ENCODE data around the gene SRP9.

DNA sequence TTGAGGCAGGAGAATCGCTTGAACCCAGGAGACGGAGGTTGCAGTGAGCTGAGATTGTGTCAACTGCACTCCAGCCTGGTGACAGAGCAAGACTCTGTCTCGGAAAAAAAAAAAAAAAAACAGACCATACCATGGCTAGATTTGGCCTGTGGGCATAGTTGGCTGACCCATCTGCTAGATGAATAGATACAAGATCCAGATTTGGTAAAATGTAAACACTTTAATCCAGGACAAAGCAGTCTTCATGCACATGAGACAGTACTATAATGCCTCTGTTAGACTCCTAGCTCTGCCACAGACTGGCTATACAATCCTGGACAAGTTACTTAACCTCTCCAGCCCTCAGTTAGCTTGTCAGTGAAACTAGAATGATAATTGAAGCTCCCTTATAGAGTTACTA, 27.9 kb upstream of the SRP9 start:
- TF ChIP-seq, protein P1, sequence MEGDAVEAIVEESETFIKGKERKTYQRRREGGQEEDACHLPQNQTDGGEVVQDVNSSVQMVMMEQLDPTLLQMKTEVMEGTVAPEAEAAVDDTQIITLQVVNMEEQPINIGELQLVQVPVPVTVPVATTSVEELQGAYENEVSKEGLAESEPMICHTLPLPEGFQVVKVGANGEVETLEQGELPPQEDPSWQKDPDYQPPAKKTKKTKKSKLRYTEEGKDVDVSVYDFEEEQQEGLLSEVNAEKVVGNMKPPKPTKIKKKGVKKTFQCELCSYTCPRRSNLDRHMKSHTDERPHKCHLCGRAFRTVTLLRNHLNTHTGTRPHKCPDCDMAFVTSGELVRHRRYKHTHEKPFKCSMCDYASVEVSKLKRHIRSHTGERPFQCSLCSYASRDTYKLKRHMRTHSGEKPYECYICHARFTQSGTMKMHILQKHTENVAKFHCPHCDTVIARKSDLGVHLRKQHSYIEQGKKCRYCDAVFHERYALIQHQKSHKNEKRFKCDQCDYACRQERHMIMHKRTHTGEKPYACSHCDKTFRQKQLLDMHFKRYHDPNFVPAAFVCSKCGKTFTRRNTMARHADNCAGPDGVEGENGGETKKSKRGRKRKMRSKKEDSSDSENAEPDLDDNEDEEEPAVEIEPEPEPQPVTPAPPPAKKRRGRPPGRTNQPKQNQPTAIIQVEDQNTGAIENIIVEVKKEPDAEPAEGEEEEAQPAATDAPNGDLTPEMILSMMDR (IDR thresholded peaks at IDR 0.05 in 8 of 11, conservative IDR thresholded peaks at IDR 0.05 in 3 of 11), result no peak
- TF ChIP-seq POLR2A (IDR thresholded peaks at IDR 0.05), result no peak
- TF ChIP-seq POLR2AphosphoS5 (IDR thresholded peaks at IDR 0.05), result no peak

Measured in spleen (tissue), 7 donors.